HG03354 (cell line): Measurements from ENCODE around the gene SLC17A2.

Experiments
- ATAC-seq: cut with Tn5 transposase; IDR thresholded peaks from one replicate; pipeline ENCODE4 v1.9.1; 2021; ENCODE audit warnings: mild to moderate bottlenecking; ENCODE audit not compliant: unreplicated experiment, poor library complexity, severe bottlenecking

SLC17A2 gene

DNA sequence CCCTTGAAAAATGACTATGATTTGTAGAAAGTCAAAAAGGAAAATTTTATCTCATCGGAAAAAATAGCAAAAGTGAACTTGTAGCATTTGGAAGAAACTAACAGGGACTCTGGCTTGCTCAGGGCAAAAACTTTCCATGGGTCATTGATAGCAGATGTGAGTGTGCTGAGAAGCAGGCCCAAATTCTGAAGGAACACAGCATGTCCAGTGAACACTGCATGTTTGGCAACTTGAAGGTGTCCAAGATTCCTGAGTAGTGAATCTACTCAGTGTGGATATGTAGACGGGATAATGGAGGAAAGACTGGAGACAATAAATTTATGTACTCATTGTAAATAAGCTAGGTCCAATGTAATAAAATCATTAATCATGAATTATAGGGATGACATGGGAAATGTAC, 8.2 kb downstream of the SLC17A2 start:
- no peak for ATAC-seq

DNA sequence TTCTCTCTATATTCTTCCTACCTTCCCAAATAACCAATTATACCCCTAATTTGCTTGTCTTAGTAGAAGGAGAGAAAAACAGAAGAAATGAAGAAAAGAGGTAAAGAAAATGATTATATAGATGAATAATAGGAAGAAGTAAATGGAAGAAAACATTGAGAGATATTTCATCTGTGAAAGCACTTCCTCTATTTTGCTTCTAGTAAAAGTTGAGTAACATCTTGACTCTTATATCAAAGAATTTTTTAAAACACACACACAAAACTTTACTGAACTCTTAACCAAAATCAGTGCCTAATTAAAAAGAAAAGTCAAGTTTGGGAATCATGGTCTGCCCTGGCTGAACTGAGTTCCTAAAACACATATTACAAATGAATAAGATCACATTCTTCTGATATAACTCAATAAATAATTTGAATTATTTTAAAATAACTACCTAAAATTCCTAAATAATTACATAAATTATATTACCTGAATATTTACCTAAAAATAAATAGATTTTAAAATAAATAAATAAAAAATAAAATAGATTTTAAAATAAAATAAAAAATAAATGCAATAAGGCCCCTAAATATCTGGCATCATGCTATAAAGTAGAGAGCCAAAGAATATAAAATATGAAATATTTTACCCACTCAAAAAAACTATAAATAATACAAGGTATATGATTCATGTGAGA, 8.8 kb downstream of the SLC17A2 start:
- no peak for ATAC-seq

DNA sequence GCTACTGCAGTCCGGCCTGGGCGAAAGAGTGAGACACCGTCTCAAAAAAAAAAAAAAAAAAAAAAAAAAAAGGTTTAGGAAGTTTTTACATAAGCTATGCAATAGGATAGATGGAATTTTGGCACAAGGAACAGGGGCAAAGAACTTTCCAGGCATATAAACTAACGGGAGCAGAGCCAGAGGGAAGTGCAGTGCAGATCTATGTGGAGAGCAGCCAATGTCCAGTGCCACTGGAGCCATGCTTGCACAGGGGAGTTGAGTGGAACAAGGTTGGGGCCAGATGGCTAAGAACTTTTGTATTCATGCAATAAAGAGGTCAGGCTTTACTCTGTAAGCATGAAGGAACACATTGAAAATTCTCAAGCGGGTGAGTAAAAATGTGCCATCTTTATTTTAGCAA, 10.8 kb downstream of the SLC17A2 start:
- no peak for ATAC-seq

- ATAC-seq, result no peak
Observed at GRCh38 chr6:25918083-25918683, 12.3 kb downstream of the SLC17A2 start.

DNA sequence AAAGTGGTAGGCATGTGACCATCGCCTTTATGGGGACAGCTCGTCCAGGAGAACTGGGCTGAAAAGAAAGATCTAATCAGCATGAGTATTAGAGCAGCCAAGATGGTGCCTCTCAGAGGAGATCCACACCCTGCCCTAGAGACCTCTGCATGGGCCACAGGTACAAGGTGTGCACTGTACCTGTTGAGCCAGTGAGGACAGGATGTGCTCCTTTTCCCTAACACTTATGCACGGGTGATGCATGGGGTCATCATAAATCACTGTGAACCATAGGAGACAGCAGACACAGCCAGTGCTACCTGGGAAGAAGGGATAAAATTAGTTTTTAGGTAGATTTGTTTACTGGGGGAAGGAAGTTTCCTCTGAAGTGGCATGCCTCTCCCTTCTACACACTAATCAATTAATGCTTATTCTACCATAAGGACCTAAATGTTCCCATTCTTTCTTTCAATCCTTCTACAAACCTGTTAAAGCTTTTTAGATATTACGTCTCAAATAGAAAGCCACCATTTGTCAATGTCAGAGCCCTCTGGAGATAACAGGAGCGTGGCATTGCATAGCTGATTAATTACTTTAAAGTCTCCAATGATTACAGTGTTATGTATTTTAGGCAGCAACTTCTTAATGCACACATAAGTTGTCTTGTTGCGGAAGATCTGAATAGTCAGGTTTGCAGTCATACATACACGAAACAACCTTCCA, 13.6 kb downstream of the SLC17A2 start:
- ATAC-seq, result no peak

DNA sequence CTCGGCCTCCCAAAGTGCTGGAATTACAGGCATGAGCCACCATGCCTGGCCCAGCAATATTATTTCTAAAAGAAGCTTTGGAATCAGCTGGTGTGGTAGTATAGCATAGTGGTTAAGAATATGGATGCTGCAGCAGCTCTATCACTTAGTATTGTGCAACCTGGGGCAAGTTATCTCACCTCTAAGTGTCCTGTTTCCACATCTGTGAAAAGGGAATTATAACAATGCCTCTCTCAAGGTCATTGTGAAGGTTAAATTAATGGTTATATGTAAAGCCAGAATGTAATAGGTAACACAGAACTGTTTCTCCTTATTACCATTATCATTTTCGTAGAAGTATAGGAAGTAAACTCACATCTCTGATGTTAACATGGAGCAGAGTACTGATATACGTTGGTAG, 14.2 kb downstream of the SLC17A2 start:
- ATAC-seq, result no peak

GRCh38 chr6:25913741-25914140, 16.8 kb downstream of the SLC17A2 start:
- ATAC-seq, result no peak

- no peak for ATAC-seq
Observed at GRCh38 chr6:25911351-25911750, 19.1 kb downstream of the SLC17A2 start.

DNA sequence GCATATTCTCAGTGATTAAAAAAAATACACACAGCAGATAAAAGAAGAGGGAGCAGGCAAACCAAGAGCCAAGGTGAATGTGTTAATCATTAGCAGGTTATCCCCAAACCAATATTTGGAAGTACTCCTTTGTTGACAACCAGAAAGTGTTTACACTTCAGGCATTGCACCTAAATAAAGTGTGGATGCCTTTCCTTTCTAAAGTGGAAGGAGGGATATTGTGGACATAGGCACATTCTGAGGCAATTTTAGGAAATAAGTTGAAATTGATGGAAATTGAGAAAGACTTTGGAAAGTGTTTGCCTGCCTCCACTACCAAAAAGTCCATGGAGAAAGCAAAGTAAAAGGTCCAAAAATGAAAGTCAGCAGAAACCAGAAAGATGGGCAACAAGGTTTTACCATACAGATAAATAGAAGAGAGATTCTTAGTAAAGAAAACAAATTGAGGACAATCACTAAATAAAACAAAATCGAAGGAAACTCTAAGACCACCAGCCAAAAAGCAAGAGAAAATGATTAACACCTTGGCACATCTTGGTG, 22.9 kb downstream of the SLC17A2 start:
- no peak for ATAC-seq

DNA sequence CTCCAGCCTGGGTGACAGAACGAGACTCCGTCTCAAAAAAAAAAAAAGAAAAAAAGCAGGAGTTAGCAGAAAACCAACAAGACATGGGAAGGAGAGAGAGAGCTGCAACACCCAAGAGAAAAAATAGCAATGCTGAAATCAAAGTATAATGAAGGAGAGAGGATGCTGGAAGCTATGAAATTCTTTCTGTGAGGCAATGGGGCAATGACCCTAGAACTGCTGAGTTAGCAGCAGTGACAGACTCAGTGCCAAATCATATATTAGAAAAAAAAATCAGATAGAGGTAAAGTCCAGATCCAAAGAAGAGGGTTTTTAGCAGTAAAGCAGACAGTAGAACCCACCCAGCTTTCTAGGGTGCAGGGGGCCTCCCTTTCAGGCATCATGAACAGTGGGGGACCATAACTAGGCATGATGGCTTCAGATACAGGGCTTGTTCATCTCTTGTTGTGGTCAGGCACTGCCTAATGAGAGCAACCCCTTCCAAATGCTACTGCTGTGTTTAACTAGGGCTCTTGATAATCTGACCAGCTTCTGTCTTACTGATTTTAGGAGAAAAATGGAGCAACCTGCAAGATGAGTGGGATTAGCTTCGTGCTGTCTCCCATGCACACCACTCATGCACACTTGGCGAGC, 26.9 kb downstream of the SLC17A2 start:
- ATAC-seq, result no peak

DNA sequence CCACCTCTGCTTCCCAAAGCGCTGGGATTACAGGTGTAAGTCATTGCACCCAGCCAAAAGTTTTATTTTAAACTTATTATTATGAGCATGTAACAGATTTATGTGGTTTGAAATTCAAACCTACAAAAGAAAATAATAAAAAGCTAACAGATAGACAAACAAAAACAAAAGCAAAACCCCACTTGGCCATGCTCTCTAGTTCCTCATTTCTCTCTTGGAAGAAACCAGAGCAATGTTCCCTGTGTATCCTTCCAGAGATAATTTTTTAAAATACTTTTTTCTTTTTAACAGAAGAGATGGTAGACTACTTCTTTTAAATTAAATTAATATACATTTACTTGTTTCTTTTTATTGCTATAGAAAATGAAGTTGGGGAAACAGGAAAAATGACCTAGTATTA, 28.4 kb downstream of the SLC17A2 start:
- no peak for ATAC-seq

DNA sequence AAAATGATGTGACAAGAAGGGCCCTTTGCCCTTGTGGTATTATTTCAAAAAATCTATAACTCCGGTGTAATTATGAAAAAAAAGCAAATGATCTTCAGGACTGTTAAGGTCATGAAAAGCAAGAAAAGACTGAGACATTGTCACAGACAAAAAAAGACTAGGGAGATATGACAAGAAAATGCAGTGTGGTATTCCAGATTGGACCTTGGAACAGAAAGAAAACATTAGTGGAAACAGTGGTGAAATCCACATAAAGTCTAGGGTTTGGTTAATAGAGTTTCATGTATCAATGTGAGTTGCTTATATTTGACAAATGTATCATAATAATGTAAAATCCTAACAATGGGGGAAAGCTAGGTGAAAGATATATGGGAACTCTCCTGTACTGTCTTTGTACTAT, 29.6 kb downstream of the SLC17A2 start:
- no peak for ATAC-seq

DNA sequence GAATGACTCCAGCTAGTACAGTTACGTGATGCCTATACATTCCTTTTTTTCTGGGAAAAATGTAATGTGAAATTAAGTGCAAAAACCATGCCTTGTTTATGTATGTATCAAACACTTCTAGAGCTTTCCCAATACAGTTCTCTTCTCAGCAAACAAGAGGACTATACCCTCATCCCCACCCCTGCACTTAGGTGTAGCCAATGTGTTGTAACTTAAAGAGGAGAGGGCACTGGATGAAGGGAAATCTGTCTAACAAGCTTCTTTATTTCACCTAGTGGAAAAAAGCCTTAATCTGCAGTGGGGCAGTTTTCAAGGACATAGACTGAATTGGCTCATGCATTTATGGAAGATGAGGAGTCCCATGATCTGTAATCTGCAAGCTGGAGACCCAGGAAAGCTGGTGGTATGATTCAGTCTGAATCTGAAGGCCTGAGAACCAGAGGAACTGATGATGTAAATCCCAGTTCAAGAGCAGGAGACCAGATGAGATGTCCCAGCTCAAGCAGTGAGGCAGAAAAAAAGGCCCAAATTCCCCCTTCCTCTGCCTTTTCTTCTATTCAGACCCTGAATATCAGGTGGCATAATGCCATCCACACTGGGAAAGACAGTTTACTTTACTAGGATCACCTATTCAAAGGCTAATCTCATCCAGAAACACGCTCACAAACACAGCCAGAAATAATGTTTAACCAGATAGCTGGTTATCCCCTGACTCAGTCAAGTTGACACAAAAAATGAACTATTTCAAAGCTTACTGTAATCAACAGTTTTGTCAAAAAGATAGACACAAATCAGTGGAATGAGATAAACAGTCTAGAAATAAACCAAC, 30.7 kb downstream of the SLC17A2 start:
- ATAC-seq, result no peak

GRCh38 chr6:25899123-25899522, 31.4 kb downstream of the SLC17A2 start:
- ATAC-seq, result no peak

DNA sequence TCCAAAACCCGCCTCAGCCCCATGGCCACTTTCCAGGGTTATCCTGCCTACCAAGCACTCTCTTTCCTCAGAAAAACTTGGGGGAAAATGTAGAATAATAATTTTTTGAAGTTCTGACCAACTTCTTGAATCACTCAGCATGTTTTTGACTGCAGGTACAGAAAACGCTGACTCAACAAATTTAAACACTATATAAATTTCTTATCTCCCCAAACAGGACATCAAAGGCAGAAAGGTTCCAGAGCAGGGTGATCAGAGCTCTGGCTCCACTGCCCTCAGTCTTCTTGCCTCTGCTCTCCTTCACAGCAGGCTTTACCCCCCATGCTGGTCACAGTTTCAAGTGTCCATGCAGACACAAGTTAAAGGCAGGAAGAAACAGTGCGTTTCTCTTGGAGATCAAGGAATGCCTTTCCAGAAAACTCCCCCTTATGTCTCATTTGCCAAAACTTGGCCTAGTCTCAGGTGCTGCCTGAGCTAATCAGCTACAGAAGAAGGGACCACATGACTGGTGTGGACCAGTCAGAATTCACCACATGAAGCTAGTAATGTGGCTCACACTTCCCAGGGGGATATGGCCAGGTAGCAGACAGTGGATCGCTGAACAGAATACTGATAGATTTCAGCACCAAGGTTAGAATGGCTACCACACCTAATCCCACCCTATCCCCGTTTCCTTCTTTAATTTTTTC, 32.1 kb downstream of the SLC17A2 start:
- no peak for ATAC-seq

- no peak for ATAC-seq
Observed at GRCh38 chr6:25896252-25896651, 34.2 kb downstream of the SLC17A2 start.

DNA sequence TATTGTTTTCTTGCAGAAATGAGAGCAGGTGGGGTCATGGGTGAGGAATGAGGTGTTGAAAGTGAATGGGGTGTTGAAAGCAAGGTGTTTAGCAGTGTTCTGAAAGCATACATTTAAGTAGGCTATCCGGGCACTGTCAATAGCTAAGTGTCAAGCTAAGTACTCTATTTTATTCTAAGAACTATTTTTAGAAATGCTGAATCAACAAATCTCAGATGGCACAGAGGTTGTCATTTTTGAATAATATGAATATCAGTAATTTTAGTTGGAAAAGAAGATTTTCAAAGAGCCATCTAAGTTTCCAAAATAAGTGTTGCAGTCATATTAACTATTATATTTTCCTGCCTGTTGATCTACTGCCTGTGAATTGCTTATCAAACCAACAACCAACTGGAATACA, 34.7 kb downstream of the SLC17A2 start:
- ATAC-seq, result no peak

- no peak for ATAC-seq
Observed at GRCh38 chr6:25893778-25894177, 36.7 kb downstream of the SLC17A2 start.

- ATAC-seq, result no peak
Observed at GRCh38 chr6:25892877-25893276, 37.6 kb downstream of the SLC17A2 start.
